GM23338 (cell line): ENCODE measurements around the gene ZNF804A. TPM values are rescaled to one million over a fixed set of nuclear protein-coding genes. Genes with fewer than 3 reads are reported as not detected.

ENCODE experiments used
- ATAC-seq: fragments of 200-7000 bp; cut with Tn5 transposase; 3 replicates; pipeline ENCODE4 v1.9.1; 2020
- DNase-seq: peaks from one replicate; pipeline ENCODE4 v3.0.0-alpha.2; 2015; ENCODE audit warnings: low spot score
- H2AFZ ChIP-seq: fragments of 200-600 bp; sonication (generic); 2 replicates; pipeline ENCODE4 v1.8.0; 2016; ENCODE audit warnings: antibody characterized with exemption, mild to moderate bottlenecking, moderate library complexity
- H3F3A ChIP-seq: fragments of 200-600 bp; sonication (generic); replicated peaks from 2 replicates; pipeline ENCODE4 v1.8.0; 2017; ENCODE audit warnings: antibody characterized with exemption, mixed run types, low read depth
- H3K27ac ChIP-seq: fragments of 200-600 bp; sonication (generic); 2 replicates; pipeline ENCODE4 v1.6.1; 2016; ENCODE audit warnings: low read depth
- H3K27me3 ChIP-seq: fragments of 200-600 bp; sonication (generic); 2 replicates; pipeline ENCODE4 v1.8.0; 2016; ENCODE audit warnings: mild to moderate bottlenecking, mixed run types, moderate library complexity; ENCODE audit not compliant: insufficient read depth
- H3K36me3 ChIP-seq: fragments of 200-600 bp; sonication (generic); 2 replicates; pipeline ENCODE4 v1.8.0; 2016; ENCODE audit warnings: mild to moderate bottlenecking; ENCODE audit not compliant: insufficient read depth
- H3K4me1 ChIP-seq: fragments of 200-600 bp; sonication (generic); 2 replicates; pipeline ENCODE4 v1.8.0; 2016; ENCODE audit warnings: mild to moderate bottlenecking, moderate library complexity; ENCODE audit not compliant: insufficient read depth
- H3K4me2 ChIP-seq: fragments of 200-600 bp; sonication (generic); 2 replicates; pipeline ENCODE4 v1.7.1; 2017; ENCODE audit warnings: mixed run types
- H3K4me3 ChIP-seq: fragments of 200-600 bp; sonication (generic); 2 replicates; pipeline ENCODE4 v1.6.1; 2016; ENCODE audit warnings: mixed run types
- H3K79me2 ChIP-seq: fragments of 200-600 bp; sonication (generic); replicated peaks from 2 replicates; pipeline ENCODE4 v1.8.0; 2017; ENCODE audit warnings: mild to moderate bottlenecking; ENCODE audit not compliant: insufficient read depth
- H3K9me2 ChIP-seq: fragments of 200-600 bp; sonication (generic); 2 replicates; pipeline ENCODE4 v1.8.0; 2017; ENCODE audit not compliant: insufficient read depth
- H4K20me1 ChIP-seq: fragments of 200-600 bp; sonication (generic); replicated peaks from 2 replicates; pipeline ENCODE4 v1.8.0; 2017; ENCODE audit warnings: mild to moderate bottlenecking; ENCODE audit not compliant: insufficient read depth
- H3K27ac Mint-ChIP-seq: 2 replicates; pipeline ENCODE4 v1.8.0; 2020; ENCODE audit warnings: inconsistent platforms, mild to moderate bottlenecking, moderate library complexity, mixed read lengths
- H3K27me3 Mint-ChIP-seq: 3 replicates; pipeline ENCODE4 v1.8.0; 2022; ENCODE audit warnings: low read depth, mild to moderate bottlenecking, moderate library complexity, mixed read lengths, inconsistent platforms; ENCODE audit not compliant: insufficient read depth, poor library complexity
- H3K36me3 Mint-ChIP-seq: 3 replicates; pipeline ENCODE4 v1.8.0; 2021; ENCODE audit warnings: low read depth, mild to moderate bottlenecking, inconsistent platforms, moderate library complexity, mixed read lengths
- H3K4me1 Mint-ChIP-seq: 3 replicates; pipeline ENCODE4 v1.8.0; 2020; ENCODE audit warnings: mild to moderate bottlenecking, inconsistent platforms, mixed read lengths
- H3K4me3 Mint-ChIP-seq: 3 replicates; pipeline ENCODE4 v1.8.0; 2021; ENCODE audit warnings: moderate library complexity, mild to moderate bottlenecking, inconsistent platforms, mixed read lengths
- H3K9me3 Mint-ChIP-seq: 3 replicates; pipeline ENCODE4 v1.8.0; 2020; ENCODE audit warnings: moderate library complexity, mild to moderate bottlenecking, inconsistent platforms, mixed read lengths
- CREB1 ChIP-seq: fragments of 250-450 bp; sonication (Bioruptor Pico); IDR thresholded peaks from 2 replicates; pipeline ENCODE4 v1.5.0; 2020; ENCODE audit warnings: low read depth, mild to moderate bottlenecking, moderate library complexity
- CTCF ChIP-seq, 2 experiments: fragments of 200-600 bp in 1 of 2; sonication (generic) in 1 of 2; conservative IDR thresholded peaks; 2 replicates each; pipeline versions ENCODE4 v1.5.1 to v1.6.1; 2016 to 2017; ENCODE audit warnings: antibody characterized with exemption in 2 of 2, low read depth in 2 of 2, mild to moderate bottlenecking in 2 of 2, moderate library complexity in 1 of 2
- NANOG ChIP-seq: IDR thresholded peaks from 2 replicates; pipeline ENCODE4 v1.6.1; 2016; ENCODE audit warnings: antibody characterized with exemption, borderline replicate concordance
- ZNF331 ChIP-seq: fragments of 250-450 bp; sonication (Bioruptor Pico); IDR thresholded peaks from 2 replicates; pipeline ENCODE4 v1.5.0; 2020; ENCODE audit warnings: low read depth, mild to moderate bottlenecking, moderate library complexity
- ZNF462 ChIP-seq: fragments of 250-450 bp; sonication (Bioruptor Pico); IDR thresholded peaks from 2 replicates; pipeline ENCODE4 v1.5.0; 2020; ENCODE audit warnings: mild to moderate bottlenecking, moderate library complexity
- polyA plus RNA-seq: library from polyadenylated mRNA; unstranded; fragments of >200 nt; fragmentation: Nextera tagmentation; extraction: Ambion mirVana; gene quantifications from 2 replicates; pipeline ENCODE4 v1.2.1, GENCODE V29; 2016
- total RNA-seq: library from RNA; depleted of rRNA; stranded (reverse); fragments of >200 nt; shearing (Covaris generic); gene quantifications from 2 replicates; pipeline ENCODE4 v1.2.3, GENCODE V29; 2014

Gene ZNF804A
- total and polyA plus RNA-seq, 2 experiments from 2014 or later = not detected

GRCh38 chr2:184596819-184597411, 1.4 kb upstream of the ZNF804A start:
- TF ChIP-seq CREB1 (CRISPR knock-in tag) (no peak), ZNF331 (no peak), CTCF (conservative IDR thresholded peaks at IDR 0.05; ENCODE audit: low read depth in 2 of 2) (peak; percentile 28 to 33), NANOG (no peak)

GRCh38 chr2:184597571-184597991, 748 bp upstream of the ZNF804A start:
- Histone ChIP-seq H3K9me2 (no peaks in the 10 kb centered on the region), H3K79me2 (no peaks in the 10 kb centered on the region), H3F3A (no peaks in the 10 kb centered on the region), H4K20me1 (no peaks in the 10 kb centered on the region), H3K27me3 (peaks cover 47% of the 10 kb centered on the region), H3K4me3 (peak overlapping the region; percentile 64), H3K4me1 (no peaks in the 10 kb centered on the region), H3K36me3 (no peaks in the 10 kb centered on the region), H3K4me2 (peak overlapping the region; percentile 80), H2AFZ (peak overlapping the region; percentile 45), H3K27ac (no peak overlapping the region)
- peak; percentile 77 for DNase-seq
- Mint-ChIP-seq H3K27ac (no peak overlapping the region), H3K4me3 (peak overlapping the region; percentile 77), H3K4me1 (peaks cover 12% of the 10 kb centered on the region), H3K9me3 (no peaks in the 10 kb centered on the region), H3K36me3 (no peaks in the 10 kb centered on the region), H3K27me3 (peaks cover 25% of the 10 kb centered on the region)
- TF ChIP-seq ZNF462 (CRISPR knock-in tag) = no peak
- peak; percentile 78 for ATAC-seq

More at GRCh38 chr2:184596819-184597411, 1.4 kb upstream of the ZNF804A start:
- no peaks in the 10 kb centered on the region for H3K36me3 Mint-ChIP-seq
- no peaks in the 10 kb centered on the region for H3K9me3 Mint-ChIP-seq
- Histone ChIP-seq H3K9me2 (no peaks in the 10 kb centered on the region), H3K4me2 (peak overlapping the region; percentile 80), H3K27ac (no peak overlapping the region), H3K4me1 (no peaks in the 10 kb centered on the region), H3K79me2 (no peaks in the 10 kb centered on the region), H4K20me1 (no peaks in the 10 kb centered on the region), H3K36me3 (no peaks in the 10 kb centered on the region), H3F3A (no peaks in the 10 kb centered on the region), H3K27me3 (peaks cover 47% of the 10 kb centered on the region), H3K4me3 (peak overlapping the region; percentile 64), H2AFZ (no peak overlapping the region; the same call in 1 of the 2 replicates)
- peak; percentile 48 for DNase-seq
- no peak overlapping the region for H3K27ac Mint-ChIP-seq
- no peak for ATAC-seq
- H3K27me3 Mint-ChIP-seq = peaks cover 25% of the 10 kb centered on the region
- H3K4me3 Mint-ChIP-seq = peak overlapping the region; percentile 77
- H3K4me1 Mint-ChIP-seq = peaks cover 12% of the 10 kb centered on the region
